Prostate gland (tissue), 2 donors: ENCODE data around the gene GRIA4.

Experiments
- CTCF ChIP-seq, 4 experiments: fragments of 200-600 bp in 2 of 4; fragments of 450-650 bp in 2 of 4; sonication (generic) in 2 of 4; IDR thresholded peaks; 1 replicate in 3 of 4; 2 replicates in 1 of 4; pipeline ENCODE4 v1.5.1; 2016 to 2019; ENCODE audit warnings: antibody characterized with exemption in 4 of 4, mild to moderate bottlenecking in 2 of 4, moderate library complexity in 2 of 4
- POLR2A ChIP-seq: fragments of 450-650 bp; IDR thresholded peaks from one replicate; pipeline ENCODE4 v1.6.1; 2016; ENCODE audit warnings: antibody characterized with exemption, mild to moderate bottlenecking

- TF ChIP-seq CTCF (IDR thresholded peaks at IDR 0.05): no peak
- TF ChIP-seq POLR2A: no peak
Observed at GRCh38 chr11:105754716-105755115, 144.8 kb downstream of the GRIA4 start.
